GM18502 (cell line): ENCODE data around the gene ADRA2C.

Experiments
- ATAC-seq: cut with Tn5 transposase; IDR thresholded peaks from one replicate; pipeline ENCODE4 v1.9.1; 2021; ENCODE audit warnings: mild to moderate bottlenecking; ENCODE audit not compliant: unreplicated experiment, poor library complexity

Gene ADRA2C

DNA sequence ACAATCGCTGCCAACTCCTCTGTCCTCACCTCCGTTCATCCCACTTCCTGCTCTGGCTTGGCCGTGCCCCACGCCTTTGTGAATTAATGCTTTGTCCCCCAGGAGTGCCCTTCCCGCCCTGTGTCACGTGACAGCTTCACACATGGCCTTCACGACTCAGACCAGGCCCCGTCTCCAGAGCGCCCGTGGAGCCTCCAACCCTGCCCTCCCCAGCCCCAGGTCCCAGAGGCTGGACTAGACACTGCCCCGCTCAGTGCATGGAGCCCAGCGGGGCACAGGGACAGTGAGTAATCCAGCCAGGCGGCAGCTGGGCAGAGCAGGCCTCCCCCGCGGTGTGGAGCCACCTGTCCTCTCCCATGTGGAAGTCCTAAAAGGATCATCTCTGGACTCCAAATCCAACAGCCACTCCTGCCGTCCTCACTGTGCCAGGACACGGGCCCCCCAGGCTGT, 7.4 kb downstream of the ADRA2C start:
- no peak for ATAC-seq

DNA sequence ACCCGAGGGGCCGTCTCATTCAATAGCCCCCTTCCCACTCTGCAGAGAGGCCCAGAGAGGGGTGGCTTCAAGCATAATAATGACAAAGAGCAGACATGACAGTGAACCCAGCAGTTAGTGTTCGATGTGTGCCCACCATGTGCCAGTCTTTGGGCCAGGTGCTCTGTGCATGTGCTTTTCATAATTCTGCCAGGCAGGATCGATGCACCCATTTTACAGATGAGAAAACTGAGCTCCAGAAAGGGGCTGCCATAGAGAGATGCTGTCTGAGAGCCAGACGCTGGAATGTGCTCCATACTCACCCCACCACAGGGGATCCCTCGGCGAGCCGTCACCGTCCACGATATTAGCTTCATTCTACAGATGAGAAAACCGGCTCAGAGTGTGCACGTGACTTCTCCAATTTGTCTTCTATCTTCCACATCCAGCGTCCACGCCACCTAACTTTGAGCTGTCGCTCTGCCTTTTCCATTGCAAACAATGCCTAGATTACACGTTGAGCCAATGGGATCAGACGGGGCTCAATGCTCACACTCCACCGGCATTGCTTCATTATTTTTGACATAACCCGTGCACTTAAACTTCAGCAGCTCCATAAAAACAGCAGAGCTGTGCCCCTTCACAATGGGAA, 8.2 kb downstream of the ADRA2C start:
- ATAC-seq = no peak

DNA sequence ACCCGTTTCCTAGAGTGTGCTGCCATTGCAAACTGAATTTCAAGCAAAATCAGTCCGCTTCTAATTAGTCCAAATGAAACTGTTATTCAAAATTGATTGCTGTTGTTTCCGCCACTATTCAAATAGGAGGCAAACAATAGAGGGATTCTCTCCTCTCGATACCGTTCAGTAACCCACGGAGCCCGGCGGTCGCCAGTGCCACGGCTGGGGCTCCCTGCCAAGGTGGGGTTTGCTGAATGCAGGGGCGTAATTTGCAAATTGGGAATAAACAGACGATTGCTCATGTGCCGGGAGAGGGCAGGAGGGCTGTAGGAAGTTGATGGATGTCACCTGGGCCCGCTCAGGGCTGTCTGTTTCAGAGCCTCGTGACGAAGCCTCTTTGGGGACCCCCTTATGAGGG, 8.8 kb downstream of the ADRA2C start:
- no peak for ATAC-seq

DNA sequence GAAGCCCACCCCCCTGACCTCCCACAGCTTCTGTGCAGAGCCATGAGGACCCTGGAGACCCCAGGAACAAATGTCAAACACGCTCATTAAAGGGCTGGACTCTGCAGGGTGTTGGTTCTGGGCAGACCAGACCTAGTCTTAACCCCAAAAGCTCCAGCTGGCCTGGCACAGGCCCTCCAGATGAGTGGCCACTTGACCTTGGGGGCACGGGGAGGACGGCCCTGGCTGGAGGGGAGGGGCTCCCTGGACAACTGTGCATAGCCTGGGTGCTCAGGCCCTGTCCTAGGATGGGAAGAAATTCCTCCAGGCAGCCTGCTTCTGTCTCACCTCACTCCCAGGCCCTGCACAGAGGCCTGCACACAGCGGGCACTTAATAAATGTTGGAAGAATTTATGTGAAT, 9.4 kb downstream of the ADRA2C start:
- no peak for ATAC-seq

DNA sequence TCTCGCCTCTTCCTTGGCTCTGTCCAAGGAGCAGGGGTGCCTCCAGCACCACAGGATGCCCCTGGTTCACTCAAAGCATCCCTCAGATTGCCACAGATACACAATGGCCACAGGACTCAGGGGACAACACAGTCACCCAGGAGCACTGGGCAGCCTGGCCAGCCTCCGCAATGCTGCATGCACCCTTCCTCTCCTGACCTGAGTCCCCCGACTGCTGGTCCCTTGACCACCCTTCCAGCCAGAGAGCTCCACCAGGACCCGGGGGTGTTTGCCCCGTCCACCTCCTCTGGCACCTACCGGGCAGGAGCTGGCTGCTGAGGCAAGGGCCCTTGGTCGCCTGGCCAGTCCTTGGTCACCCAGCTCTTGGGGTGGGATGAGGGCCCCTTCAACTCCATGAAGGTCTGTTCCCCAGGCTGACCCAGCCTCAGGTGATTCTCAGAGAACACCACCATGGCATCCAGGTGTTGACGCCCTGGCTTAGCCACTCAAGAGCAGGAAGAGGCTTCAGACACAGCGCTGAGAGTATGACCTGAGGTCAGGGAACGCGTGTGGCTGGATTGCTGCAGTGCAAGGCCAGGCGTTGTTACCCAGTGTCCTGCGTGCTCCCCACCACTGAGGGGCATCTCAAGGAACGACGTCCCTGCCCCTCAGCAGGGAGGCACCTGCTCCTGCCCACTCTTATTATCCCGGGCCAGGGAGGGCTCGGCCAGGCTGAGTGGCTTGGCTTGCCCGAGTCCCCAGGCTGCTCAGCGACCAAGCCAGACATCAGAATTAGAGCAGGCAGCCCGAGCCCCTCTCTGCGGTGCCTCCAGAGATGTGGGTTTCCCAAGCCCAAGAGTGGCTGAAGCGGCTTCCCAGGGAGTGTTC, 10.2 kb downstream of the ADRA2C start:
- no peak for ATAC-seq

DNA sequence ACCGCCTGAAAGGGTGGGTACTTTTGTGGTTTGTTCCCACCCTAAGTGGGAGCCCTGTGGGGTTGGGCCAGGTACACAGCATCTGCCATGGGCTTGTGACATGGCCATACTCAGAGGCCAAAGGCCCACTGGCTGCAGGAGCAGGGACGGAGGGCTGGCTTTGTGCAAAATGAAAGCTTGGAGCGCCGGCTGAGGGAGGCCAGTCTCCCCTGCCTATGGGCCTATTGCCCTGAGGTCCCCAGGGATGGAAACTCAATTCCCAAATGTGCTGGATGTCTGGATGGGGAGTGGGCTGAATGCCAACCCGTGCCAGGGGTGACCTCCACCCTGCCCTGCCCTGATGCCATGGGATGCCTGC, 10.8 kb downstream of the ADRA2C start:
- no peak for ATAC-seq

DNA sequence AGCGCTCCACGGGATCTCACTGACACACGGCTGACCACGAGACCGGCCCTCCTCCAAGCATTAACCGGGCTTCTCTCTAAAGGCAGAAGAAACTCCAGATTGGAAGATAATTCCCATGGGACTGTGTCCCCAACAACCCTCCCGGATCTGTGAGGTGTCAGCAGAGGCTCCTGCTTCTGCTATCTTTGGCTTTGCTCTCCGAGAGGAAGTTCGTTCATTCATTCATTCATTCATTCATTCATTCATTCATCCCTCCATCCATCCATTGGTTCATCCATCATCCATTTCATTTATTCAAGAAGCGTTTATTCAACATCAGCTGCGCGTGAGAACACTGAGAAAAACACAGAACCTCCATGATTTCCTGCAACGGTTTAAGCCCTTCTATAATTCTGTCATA, 11.5 kb downstream of the ADRA2C start:
- no peak for ATAC-seq

DNA sequence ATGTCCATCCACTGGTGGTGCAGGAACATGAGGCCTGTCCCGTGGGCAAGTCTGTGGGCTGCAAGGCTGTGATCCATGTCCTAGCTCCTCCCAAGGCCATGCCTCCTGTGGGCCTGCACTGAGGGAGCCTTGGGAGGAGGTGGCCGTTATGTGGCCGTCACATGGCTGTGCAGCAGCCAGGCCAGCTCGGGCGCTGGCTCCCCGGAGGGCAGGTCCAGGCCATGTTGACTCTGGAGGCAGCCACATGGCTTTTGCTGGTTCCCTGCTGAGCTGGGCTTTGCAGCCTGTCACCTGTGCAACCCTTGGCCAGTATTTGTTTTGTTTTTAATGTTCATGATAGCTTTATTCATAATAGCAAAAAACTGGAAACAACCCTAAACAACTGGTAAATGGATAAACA, 13.3 kb downstream of the ADRA2C start:
- no peak for ATAC-seq

DNA sequence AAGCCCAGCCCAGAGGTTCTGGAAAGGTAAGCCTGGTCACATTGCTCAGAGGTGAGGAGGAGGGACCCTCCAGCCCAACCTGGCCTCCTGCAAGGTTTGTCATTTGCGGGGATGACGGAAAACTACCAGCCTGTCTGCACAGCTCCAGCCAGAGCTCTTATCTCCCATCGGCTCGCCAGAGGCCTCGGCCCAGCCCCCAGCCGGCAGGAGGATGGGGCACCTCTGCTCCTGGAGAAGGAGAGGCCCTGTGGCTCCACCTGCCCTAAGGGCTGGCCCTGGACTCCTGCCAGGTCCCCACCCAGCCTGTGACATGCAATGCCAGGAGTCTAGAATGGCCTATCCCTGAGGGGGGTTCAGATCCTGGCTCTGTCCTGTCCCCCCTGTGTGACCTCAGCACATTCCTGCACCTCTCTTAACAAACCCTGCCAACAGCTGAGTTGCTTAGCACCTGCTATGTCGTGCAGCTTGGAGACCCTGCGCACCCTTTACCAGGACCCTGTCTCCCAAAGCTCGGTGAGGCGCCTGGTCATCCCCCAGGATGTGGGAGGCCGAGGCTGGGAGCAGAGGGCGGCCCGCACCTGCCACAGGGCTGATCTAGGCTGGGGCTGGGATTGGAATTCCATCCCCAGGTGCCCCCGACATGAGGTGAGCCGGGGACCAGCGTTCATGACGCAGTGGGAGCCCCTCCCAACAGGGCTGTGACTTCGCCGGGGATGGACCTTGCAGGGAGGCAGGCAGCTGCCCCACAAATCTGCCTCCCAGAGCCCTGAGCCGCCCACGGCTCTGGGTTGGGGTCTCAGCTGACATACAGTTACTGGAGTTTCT, 14.4 kb downstream of the ADRA2C start:
- no peak for ATAC-seq

DNA sequence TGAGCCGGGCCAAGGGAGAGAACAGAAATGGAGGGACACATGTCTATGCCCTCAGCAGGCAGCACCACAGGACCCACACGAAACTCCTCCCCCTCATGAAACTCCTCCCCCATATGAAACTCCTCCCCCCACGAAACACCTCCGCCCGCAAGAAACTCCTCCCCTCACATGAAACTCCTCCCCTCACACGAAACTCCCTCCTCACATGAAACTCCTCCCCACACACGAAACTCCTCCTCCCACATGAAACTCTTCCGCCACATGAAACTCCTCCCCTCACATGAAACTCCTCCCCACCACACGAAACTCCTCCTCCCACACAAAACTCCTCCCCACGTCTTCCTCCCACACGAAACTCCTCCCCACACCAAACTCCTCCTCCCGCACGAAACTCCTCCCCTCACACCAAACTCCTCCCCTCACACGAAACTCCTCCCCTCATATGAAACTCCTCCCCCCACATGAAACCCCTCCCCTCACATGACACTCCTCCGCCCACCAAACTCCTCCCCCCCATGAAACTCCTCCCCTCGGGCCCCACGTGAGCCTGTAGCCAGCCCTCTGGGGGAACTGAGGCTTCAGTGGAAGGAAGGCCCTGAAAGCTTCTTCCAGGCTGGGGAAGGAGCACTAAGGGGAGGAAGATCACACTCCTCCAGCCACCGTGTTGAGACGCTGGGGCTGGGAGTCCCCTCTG, 15.2 kb downstream of the ADRA2C start:
- no peak for ATAC-seq

DNA sequence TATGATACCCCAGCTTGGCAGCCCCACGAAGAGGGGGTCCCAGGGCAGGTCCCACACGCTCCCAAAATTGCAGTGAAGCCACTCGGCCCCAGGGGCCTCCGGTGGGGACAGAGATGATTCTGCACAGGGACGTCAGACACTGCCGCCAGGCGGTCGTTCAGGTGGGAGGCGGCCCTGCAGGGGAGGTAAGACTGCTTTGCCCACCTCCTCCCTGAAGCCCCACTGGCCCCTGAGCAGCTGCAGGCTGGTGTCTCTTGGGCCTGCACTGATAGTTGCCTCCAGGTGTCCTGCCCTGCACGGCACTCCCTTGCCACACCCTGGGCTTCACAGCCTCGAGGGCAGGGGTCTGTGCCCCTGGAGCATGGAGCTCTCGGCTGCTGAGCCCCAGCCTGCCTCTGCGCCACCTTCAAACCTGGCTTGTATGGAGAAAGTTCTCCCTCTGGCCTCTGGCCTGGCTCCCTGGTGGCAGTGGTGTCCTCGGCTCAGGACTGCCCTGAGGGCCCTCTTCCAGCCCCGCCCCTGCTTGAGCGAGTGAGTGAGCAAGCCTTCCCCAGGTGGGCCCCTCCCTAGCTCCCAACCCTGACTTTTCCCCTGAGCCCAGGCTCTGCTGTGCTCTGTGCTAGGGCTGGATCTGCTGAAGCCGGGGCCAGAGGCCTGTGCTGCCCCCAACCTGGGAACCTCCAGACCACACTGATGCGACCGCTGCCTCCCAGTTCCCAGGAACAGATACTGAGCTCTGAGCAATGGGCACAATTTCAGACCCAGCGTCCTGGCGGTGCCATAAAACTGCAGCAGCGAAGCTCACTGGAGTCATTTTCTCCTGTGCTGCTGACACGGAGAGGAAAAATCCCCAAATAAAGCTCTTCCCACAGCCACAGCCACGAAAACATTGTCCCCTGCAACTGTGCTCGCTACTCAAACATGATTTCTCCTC, 16.1 kb downstream of the ADRA2C start:
- no peak for ATAC-seq

DNA sequence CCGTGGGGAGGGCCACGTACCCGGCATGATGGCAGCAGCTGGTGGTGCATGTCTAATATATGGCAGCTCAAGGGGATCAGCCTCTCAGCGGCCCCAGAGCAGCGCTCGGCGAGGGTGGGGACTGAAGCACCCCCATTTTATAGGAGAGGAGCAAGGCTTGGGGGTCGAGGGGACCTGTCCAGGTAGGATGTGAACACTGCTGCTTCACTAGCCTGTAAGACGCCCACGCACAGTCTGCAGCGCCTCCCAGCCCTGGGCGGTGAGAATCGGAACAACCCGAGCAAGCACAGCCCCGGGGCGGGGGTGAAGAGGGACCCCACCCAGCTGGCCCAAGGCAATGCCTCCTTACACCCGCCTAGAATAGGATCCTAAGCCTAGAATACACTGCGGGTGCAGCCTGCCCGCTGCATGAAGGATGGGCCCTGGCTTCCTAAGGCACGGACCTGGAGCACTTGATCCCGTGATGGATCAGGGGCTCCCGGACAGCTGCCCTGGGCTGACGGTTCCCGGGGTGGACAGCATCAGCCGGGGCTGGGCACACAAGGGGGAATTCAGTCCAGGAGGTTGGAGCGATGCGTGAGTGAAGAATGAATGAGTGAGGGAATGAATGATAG, 17.6 kb downstream of the ADRA2C start:
- ATAC-seq = no peak

DNA sequence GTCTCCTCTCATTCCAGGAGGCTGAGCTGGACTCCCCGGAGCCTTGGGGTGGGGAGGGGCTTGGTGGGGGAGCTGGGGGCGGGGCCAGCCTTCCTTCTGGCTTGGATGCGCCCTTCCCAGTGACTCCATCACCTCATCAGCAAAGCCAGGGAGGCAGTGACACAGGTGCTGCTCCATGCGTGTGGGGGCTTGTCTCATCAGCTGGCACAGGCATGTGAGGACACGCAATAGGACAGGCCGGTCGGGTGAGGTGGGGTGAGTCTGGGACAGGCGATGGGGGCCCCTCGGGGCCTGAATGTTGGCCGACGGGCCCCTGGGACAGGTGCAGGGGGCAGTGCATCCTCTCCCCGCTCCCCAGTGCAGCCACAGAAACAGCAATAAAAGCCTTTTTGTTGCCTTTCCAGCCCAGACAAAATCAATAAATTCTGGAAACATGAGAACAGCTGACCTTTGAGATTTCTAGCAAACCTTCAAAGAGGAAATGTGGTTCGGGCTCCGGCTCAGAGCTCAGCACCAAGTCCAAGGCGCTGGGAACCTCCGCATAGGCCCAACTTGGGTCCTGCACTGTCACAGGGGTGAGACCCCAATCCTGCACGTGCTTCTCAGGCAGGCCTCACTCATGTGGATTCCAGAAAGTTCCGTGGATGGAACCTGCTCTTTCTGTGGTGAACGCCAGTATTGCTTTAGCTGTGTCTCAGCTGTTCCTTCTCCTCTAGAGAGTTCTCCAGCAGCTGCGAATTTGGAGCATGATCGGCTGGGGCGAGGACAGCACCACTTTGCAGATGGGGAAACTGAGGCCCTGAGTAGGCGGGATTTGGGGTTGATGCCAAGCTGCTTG, 18.5 kb downstream of the ADRA2C start:
- no peak for ATAC-seq

DNA sequence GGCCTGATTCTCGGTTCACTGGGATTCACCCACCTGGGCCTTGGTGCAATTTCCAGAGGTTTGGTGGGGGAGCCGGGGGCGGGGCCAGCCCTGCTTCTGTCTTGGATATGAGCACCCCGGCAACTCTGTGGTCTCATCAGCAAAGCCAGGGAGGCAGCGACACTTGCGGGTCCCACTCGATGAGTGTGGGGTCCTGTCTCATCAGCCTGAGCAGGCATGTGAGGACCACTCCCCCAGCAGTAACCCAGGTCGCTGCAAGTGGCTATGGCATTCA, 19.0 kb downstream of the ADRA2C start:
- ATAC-seq = no peak

DNA sequence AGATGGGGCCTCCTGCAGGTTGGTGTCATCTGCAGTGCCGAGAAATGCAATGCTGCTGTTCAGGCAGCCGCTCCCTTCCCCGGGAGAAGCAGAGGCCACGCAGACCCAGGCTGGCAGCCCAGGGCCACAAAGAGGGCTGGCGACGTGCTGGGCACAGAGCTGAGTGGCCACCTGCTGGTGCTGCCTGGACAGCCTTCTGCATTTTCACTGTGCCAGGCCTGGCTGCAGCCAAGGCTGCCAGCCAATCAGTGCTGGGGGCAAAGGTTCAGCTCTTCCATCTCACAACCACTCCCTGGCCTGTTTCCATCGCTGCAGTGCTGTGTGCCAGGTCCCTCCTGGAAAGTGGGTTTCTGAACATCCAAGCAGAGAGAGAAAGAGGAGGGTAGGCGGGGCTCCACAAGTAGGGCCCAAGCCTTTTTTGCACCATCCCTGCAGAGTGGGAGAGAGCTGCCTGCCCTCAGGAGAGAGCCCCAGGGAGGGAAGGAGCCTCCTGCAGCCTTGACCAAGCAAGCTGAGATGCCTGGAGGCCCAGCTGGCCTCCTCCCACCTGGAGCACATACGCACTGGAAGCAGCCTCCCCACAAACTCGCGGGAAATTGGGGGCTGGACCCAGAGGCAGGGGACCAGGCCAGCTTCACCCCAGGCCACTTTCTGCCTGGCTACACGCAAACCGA, 20.1 kb downstream of the ADRA2C start:
- no peak for ATAC-seq

DNA sequence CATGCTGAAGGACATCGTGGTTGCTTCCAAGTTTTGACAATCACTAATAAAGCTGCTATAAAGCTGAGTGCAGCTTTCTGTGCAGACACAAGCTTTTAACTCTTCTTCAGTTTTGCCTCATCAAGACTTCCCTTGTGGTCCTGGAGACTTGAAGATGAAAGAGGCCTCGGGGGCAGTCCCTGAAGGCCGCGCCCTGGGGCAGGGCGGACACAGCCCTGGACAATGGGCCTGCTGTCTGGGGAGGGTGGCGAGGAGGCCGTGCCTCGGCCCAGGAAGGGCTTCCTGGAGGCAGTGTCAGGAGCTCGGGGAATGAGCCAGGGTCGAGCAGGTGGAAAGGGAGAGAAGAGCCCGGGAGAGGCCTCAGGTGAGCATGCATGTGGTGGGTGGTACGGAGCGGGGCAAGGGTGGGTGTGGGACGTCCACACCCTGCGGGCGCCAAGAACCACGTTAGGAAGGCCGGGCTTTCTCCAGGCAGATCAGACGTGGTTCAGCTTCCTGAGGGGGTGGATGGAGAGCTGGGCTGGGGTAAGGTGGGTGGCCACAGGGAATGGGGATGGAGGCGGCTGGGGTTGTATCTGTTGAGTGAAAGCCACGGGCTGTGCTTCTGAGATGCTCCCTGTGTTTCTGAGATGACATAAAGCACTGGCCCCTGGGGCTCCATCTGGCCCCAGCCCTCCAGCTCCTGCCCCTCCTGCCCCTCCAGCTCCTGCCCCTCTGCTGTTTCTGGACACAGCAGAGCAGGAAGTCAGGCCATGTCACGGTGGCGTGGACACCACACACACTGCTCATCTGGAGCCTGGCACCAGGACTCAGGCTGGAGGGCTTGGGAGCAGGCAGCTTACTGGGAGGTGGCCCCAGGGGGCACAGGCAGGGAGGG, 21.5 kb downstream of the ADRA2C start:
- no peak for ATAC-seq

DNA sequence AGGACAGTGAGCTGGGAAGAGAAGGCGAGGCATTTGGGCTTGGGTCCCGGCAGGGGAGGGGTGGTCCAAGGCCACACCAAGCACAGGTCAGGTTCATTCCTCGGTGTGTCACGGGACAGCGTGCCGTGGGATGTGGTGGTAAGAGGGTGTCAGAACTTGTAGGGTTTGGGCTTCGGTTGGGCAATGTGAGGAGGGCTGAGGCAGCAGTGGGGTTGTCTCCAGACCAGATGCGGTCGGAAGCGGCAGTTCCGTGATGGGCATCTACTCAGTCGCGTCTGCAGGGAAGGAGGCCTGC, 22.1 kb downstream of the ADRA2C start:
- ATAC-seq = no peak
